CD4-positive, alpha-beta T cell treated with Interleukin-21 for 1 hour (primary cell): Measurements from ENCODE around the gene DSTYK.
"Not testable (repeated sequence)": the region's sequence is repeated elsewhere in the genome, so short reads cannot be mapped to it uniquely, and the experiment has no call there.

Experiments used
- DNase-seq: peaks from one replicate; pipeline ENCODE4 v3.0.0-alpha.2; 2020

The DSTYK gene

GRCh38 chr1:205241366-205242030, 30.0 kb upstream of the DSTYK start:
- DNase-seq, result no peak

GRCh38 chr1:205240569-205240968, 29.1 kb upstream of the DSTYK start:
- no peak for DNase-seq

GRCh38 chr1:205240118-205240517, 28.6 kb upstream of the DSTYK start:
- DNase-seq, result no peak

- DNase-seq, result no peak
Measured at GRCh38 chr1:205239078-205239477, 27.6 kb upstream of the DSTYK start.

- no peak for DNase-seq
Measured at GRCh38 chr1:205237526-205238484, 26.3 kb upstream of the DSTYK start.

GRCh38 chr1:205236951-205237475, 25.5 kb upstream of the DSTYK start:
- no peak for DNase-seq

GRCh38 chr1:205236526-205236925, 25.0 kb upstream of the DSTYK start:
- DNase-seq, result no peak

GRCh38 chr1:205235951-205236350, 24.4 kb upstream of the DSTYK start:
- no peak for DNase-seq

- not testable (repeated sequence) for DNase-seq
Measured at GRCh38 chr1:205233986-205234385, 22.5 kb upstream of the DSTYK start.

GRCh38 chr1:205232945-205233397, 21.5 kb upstream of the DSTYK start:
- no peak for DNase-seq

GRCh38 chr1:205232127-205232820, 20.8 kb upstream of the DSTYK start:
- DNase-seq, result no peak

GRCh38 chr1:205230982-205231381, 19.5 kb upstream of the DSTYK start:
- no peak for DNase-seq

GRCh38 chr1:205229916-205230700, 18.6 kb upstream of the DSTYK start:
- DNase-seq, result no peak

GRCh38 chr1:205229399-205229871, 17.9 kb upstream of the DSTYK start:
- DNase-seq, result peak; percentile 79

- no peak for DNase-seq
Measured at GRCh38 chr1:205228093-205228521, 16.6 kb upstream of the DSTYK start.

- peak; percentile 82 for DNase-seq
Measured at GRCh38 chr1:205227584-205228013, 16.1 kb upstream of the DSTYK start, which contains the start of gene TMCC2. TMCC2 (plus strand) TSS chr1:205227946; CDS start chr1:205228565, 619 bp downstream.

GRCh38 chr1:205226868-205227583, 15.5 kb upstream of the DSTYK start:
- no peak for DNase-seq

- DNase-seq, result no peak
Measured at GRCh38 chr1:205225901-205226765, 14.6 kb upstream of the DSTYK start.

- DNase-seq, result no peak
Measured at GRCh38 chr1:205224736-205225135, 13.2 kb upstream of the DSTYK start.

- DNase-seq, result no peak
Measured at GRCh38 chr1:205220421-205220820, 8.9 kb upstream of the DSTYK start.
